HAP-1 (cell line): Measurements from ENCODE around the gene AQP7.
A peak's percentile ranks its signal among the peaks of the same experiment; 100 is the strongest.
"Not testable (repeated sequence)": the region's sequence is repeated elsewhere in the genome, so short reads cannot be mapped to it uniquely, and the experiment has no call there.

ENCODE experiments used
- DNase-seq, 2 experiments: peaks; one replicate each; pipeline ENCODE4 v3.0.0-alpha.2; 2016 to 2020; ENCODE audit warnings: low spot score in 2 of 2
- H3K27me3 ChIP-seq: fragments of 250-450 bp; sonication (Bioruptor Pico); 2 replicates; pipeline ENCODE4 v1.5.1; 2020; ENCODE audit warnings: low read depth, mild to moderate bottlenecking, moderate library complexity
- H3K36me3 ChIP-seq: fragments of 250-450 bp; sonication (Bioruptor Pico); replicated peaks from 2 replicates; pipeline ENCODE4 v1.5.1; 2020; ENCODE audit warnings: mild to moderate bottlenecking
- H3K4me1 ChIP-seq: fragments of 250-450 bp; sonication (Bioruptor Pico); 2 replicates; pipeline ENCODE4 v1.5.1; 2020; ENCODE audit warnings: mild to moderate bottlenecking
- H3K4me3 ChIP-seq: fragments of 250-450 bp; sonication (Bioruptor Pico); 2 replicates; pipeline ENCODE4 v1.5.1; 2020; ENCODE audit warnings: mild to moderate bottlenecking, moderate library complexity
- H3K9me3 ChIP-seq: fragments of 250-450 bp; sonication (Bioruptor Pico); 2 replicates; pipeline ENCODE4 v1.5.1; 2020; ENCODE audit warnings: mild to moderate bottlenecking, moderate library complexity
- in situ Hi-C: fragments of 300-500 bp; cut with MboI; formaldehyde crosslinking; loops from 3 replicates; pipeline ENCODE4 v1.14.3; 2020; ENCODE audit warnings: low sequenced_read_pairs, inconsistent platforms, mixed read lengths

Gene AQP7

DNA sequence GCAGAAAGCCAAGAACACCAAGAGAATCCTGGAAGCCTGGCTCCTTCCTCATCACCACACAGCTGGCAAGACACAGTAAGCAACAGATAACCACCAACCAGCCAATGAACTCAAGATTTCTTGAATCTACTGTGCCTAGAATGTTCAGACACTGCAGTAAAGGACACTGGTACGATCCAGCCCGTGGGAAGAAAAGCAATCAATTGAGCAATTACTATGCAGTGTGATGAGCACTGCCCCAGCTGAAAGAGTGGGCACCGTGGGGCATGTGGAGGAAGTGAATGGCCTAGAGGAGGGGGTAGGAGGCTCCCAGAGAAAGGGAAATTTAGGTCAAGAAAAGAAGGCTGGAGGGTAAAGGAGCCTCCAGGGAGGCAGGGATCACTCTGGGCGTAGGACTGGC, 4.6 kb downstream of the AQP7 start:
- H3K4me1 ChIP-seq, H3K27me3 ChIP-seq, H3K36me3 ChIP-seq, H3K4me3 ChIP-seq, H3K9me3 ChIP-seq, DNase-seq, in situ Hi-C loops: not testable (repeated sequence)

GRCh38 chr9:33395159-33395879, 7.0 kb downstream of the AQP7 start:
- DNase-seq, H3K9me3 ChIP-seq, in situ Hi-C loops, H3K4me1 ChIP-seq, H3K27me3 ChIP-seq, H3K4me3 ChIP-seq, H3K36me3 ChIP-seq: not testable (repeated sequence)

DNA sequence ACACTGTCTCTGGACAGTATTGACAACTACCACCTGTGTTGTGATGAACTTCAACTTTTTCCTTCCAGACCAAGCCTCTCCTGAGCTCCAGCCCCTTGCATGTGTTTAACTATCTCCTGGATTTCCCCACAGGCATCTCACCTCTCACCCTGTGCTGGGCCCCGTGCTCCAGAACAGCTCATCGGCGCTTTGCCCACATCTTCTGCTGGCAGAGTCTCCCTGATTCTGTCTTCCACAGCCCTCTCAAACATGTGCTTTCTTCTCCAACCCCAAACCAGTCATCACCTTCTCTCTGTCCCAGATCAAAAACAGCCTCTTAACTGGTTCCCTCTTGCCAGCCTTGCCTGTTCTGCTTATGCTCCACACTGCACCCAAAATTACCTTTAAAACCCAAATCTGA, 8.4 kb downstream of the AQP7 start:
- H3K4me3 ChIP-seq, in situ Hi-C loops: not testable (repeated sequence)

DNA sequence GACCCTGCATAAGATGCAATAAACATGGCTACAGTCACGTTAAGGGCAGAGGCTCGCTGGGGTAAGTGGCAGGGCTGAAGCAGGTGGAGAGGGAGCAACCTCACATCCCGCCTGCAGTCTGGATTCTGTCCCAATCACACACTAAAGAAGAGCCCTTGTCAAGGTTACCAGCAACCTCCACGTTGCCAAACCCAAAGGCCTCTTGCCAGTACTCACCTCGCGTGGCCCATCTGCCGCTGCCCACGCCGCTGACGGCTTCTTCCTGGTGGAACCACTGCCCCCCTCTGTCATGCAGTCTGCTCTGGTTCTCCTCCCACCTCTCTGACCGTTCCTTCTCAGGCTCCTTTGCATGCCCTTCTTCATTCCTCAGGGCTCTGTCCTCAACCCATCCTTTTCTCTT, 8.8 kb downstream of the AQP7 start:
- no peak for DNase-seq
- Histone ChIP-seq H3K36me3 (no peaks in the 10 kb centered on the region), H3K4me1 (peaks cover 7% of the 10 kb centered on the region), H3K4me3 (no peak overlapping the region), H3K27me3 (no peaks in the 10 kb centered on the region), H3K9me3 (no peaks in the 10 kb centered on the region)
- in situ Hi-C loops: no loop called here

More for the DNA sequence above, 8.4 kb downstream of the AQP7 start:
- DNase-seq, H3K36me3 ChIP-seq, H3K9me3 ChIP-seq, H3K27me3 ChIP-seq, H3K4me1 ChIP-seq: not testable (repeated sequence)

- H3K9me3 ChIP-seq, H3K4me1 ChIP-seq, H3K27me3 ChIP-seq, in situ Hi-C loops, H3K4me3 ChIP-seq, H3K36me3 ChIP-seq, DNase-seq: not testable (repeated sequence)
These were observed 9.8 kb downstream of the AQP7 start for GRCh38 chr9:33392591-33393021.

DNA sequence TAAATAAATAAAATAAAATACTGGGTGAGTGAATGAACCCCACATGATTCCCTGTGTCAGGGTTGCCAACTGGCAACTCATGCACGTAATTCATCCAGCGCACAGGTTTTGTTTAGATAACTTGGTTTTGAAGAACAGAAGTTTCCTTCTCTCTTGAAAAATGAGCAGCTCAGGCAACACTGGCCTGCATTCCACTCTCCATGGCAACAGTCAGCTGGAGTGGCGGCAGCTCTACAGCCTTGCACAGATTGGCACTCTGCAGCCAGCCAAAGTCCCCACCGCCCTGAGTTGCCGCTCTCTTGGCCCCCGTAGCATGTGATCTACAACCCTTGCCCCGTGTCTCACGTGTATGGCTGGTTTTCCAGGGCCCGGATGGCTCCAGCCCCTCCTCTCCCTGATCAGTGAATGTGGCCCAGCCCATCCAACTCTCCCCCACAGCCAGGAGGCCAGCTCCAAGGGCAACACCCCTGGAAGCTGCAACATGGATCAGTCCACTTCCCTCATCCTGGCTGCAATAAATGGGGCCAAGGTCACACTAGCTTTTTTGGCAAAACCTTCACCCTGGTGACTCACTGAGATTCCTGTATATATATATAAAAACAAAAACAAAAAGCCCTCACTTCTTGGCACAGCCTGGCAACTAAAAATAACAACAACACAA, 11.1 kb downstream of the AQP7 start:
- H3K4me1 ChIP-seq, in situ Hi-C loops: not testable (repeated sequence)
- peak; percentile 20 to 70 for DNase-seq

GRCh38 chr9:33388110-33388994, 14.0 kb downstream of the AQP7 start:
- Histone ChIP-seq H3K4me1 (peaks cover 7% of the 10 kb centered on the region), H3K27me3 (no peaks in the 10 kb centered on the region), H3K36me3 (no peaks in the 10 kb centered on the region), H3K9me3 (no peaks in the 10 kb centered on the region), H3K4me3 (no peak overlapping the region)
- in situ Hi-C loops: no loop called here
- no peak for DNase-seq

More for the DNA sequence above, 11.1 kb downstream of the AQP7 start:
- H3K27me3 ChIP-seq, H3K4me3 ChIP-seq, H3K9me3 ChIP-seq, H3K36me3 ChIP-seq: not testable (repeated sequence)

- H3K27me3 ChIP-seq, H3K9me3 ChIP-seq, in situ Hi-C loops, DNase-seq, H3K4me3 ChIP-seq, H3K4me1 ChIP-seq, H3K36me3 ChIP-seq: not testable (repeated sequence)
These were observed 15.4 kb downstream of the AQP7 start for GRCh38 chr9:33386998-33387397.

DNA sequence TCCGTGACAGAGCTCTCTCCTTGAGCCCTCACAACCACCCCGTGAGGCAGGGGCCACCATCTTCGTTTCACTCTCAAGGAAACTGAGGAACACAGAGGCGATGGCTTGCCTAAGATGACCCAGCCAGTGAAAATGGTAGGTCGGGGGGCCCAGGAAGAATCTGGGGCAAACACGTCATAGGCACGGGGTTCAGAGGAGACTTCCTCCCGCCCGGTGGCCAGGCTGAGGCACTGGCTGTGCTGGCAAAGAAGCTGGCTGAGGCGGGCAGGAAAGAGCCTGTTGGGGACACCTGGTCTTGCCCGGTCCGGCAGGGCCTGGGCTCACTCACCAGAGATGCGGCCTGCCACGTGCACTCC, 15.7 kb downstream of the AQP7 start:
- H3K36me3 ChIP-seq, in situ Hi-C loops, H3K9me3 ChIP-seq, H3K27me3 ChIP-seq, H3K4me3 ChIP-seq, DNase-seq, H3K4me1 ChIP-seq: not testable (repeated sequence)

GRCh38 chr9:33385979-33386640, 16.3 kb downstream of the AQP7 start:
- in situ Hi-C loops, DNase-seq, H3K4me3 ChIP-seq, H3K9me3 ChIP-seq, H3K27me3 ChIP-seq, H3K36me3 ChIP-seq, H3K4me1 ChIP-seq: not testable (repeated sequence)

DNA sequence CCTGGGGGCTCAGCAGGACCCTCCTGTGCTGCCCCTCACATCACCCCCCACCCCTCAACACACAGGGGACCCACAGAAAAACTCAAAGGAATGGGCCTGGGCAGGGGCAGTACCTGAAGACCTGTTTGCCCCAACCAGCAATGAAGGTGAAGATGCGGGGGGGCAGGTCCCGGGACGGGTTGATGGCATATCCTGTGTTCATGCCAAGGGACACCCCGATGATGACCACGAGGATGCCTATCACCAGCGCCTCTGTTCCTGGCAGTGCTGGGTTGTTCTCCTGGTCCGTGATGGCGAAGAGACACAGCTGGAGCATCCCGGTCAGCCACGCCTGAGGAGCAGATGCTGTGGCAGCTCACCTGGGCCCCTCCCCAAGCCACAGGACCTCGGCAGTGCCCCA, 16.8 kb downstream of the AQP7 start:
- H3K27me3 ChIP-seq, H3K4me3 ChIP-seq, H3K36me3 ChIP-seq, DNase-seq, H3K4me1 ChIP-seq, H3K9me3 ChIP-seq, in situ Hi-C loops: not testable (repeated sequence)

- H3K36me3 ChIP-seq, H3K27me3 ChIP-seq, in situ Hi-C loops, H3K4me1 ChIP-seq, H3K4me3 ChIP-seq, DNase-seq, H3K9me3 ChIP-seq: not testable (repeated sequence)
These were observed 19.0 kb downstream of the AQP7 start for GRCh38 chr9:33383396-33383795.

- H3K27me3 ChIP-seq, in situ Hi-C loops, H3K36me3 ChIP-seq, H3K4me1 ChIP-seq, H3K9me3 ChIP-seq, H3K4me3 ChIP-seq, DNase-seq: not testable (repeated sequence)
These were observed 20.0 kb downstream of the AQP7 start for GRCh38 chr9:33382397-33382796.
